GM11168 (cell line): ENCODE measurements around the gene SLC16A3.

Experiments
- in situ Hi-C: fragments of 300-500 bp; cut with MboI; formaldehyde crosslinking; loops from one replicate; pipeline ENCODE4 v1.12.0; 2022; ENCODE audit warnings: low sequenced_read_pairs; ENCODE audit not compliant: unreplicated experiment

Gene SLC16A3

DNA sequence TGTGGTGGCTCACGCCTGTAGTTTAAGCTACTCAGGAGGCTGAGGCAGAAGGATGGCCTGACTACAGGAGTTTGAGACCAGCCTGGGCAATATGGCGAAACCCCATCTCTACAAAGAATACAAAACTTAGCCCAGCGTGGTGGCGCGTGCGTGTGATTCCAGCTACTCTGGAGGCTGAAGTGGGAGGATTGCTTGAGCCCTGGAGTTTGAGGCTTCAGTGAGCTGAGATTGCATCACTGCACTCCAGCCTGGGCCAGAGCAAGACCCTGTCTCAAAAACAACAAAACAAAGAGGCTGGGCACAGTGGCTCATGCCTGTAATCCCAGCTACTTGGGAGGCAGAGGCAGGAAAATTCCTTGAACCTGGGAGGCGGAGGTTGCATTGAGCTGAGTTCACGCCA is 51.7 kb downstream of the SLC16A3 start:
- in situ Hi-C loops = no loop called here

DNA sequence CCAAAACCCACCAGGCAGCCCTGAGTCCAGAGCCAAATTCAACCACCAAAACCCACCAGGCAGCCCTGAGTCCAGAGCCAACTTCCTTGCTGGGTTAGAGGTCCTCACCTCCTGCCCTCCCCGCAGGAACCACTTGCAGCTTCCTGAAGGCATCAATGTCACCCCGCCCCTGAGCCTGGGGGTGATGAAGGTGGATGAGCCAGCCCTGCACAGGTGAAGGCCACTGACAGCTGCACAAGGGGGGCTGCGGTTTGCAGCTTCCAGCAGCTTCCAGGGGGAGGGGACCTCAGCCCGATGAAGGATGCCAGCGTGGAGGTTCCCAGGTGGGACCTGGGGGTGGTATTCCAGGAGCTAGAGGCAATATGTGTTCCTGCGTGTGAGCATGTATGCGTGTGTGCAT is 52.2 kb downstream of the SLC16A3 start:
- in situ Hi-C loops = no loop called here

- in situ Hi-C loops = no loop called here
These were observed 52.8 kb downstream of the SLC16A3 start for GRCh38 chr17:82281502-82282238.

DNA sequence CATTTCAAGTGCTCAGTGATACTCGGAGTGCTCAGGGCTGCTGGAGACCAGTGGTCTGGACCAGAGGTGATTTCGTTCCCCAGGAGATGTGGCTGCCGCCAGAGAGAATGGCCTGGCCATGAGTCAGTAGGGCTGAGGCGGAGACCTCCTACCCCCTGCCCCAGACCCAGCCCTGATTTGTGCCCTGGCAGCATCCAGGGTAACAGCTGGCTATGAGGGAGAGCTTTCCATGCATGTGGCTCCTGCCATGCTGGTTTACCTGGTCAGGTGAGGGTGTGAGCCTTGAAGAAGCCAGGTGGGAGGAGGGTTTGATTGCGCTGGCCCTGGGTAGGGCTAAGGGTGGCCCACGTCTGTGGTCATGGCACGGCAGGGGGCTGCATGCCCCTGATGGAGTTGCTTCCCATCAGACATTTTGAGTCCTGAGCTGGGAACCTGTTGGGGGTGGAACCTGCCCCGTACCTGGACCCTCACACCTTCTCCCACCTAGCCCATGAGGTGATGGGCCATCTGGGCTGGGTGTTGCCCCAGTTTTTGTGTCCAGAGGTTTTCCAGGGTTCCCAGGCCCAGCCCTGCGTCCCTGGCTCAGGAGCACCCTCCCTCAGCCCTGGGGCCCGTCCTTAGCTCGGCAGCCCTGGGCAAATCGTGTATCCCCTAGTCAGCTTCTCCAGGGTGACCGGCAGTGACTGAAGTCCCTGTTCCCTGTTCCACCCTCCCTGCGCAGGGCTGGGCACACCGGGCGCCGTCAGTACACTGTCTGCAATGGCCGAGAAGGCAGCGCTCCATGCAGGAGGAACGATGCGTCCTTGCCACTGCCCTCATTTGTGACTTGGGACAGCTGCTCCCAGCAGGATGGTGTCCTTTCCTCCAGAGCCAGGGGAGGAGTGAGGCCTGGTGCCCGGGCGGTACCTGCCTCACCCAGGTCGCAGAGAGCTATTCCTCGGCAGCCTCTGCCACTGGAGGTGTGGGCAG is 53.7 kb downstream of the SLC16A3 start:
- in situ Hi-C loops = no loop called here

GRCh38 chr17:82283208-82283749 is 54.4 kb downstream of the SLC16A3 start:
- in situ Hi-C loops = no loop called here

DNA sequence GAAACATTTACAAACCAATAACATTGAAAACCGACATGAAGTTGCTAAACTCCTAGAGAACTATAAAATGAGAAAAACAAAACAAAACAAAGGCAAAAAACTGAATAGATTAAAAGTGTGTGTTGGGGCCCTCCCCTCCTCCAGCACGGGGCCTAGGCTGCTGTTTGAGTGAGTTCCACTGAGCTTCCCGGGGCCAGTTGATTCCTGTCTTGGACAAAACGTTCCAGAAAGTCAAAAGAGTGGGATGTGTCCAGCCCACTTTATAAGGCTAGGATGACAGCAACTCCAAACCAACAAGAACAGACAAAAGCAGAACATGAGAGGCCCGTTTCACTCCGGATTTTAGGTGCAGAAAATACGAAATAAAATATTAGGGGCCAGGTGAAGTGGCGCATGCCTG is 56.3 kb downstream of the SLC16A3 start:
- in situ Hi-C loops = no loop called here

GRCh38 chr17:82287013-82287867 is 58.4 kb downstream of the SLC16A3 start:
- in situ Hi-C loops = no loop called here

- in situ Hi-C loops = no loop called here
These were observed 59.3 kb downstream of the SLC16A3 start for GRCh38 chr17:82287868-82288801.
